ENCODE data around the gene RPS6KB1.
"Not testable (repeated sequence)": the region's sequence is repeated elsewhere in the genome, so short reads cannot be mapped to it uniquely, and the experiment has no call there.

Gene RPS6KB1

DNA sequence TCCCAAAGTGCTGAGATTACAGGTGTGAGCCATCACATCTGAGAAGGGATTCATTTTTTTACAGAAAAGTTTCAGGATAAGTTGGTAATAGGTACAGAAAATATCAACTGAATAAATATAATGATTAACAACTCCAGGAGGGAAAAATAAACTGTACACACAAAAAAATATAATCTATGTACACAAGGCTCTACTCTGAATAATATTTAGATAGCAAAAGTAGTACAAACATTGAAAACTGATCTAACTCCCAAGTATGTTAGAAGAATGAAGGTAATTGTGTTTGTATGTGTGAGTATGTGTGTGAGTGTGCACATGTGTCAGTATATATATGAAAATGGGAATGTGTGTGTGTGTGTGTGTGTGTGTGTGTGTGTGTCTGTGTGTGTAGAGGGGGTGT is 20.6 kb upstream of the RPS6KB1 start:
- DNase-seq, result no peak

DNA sequence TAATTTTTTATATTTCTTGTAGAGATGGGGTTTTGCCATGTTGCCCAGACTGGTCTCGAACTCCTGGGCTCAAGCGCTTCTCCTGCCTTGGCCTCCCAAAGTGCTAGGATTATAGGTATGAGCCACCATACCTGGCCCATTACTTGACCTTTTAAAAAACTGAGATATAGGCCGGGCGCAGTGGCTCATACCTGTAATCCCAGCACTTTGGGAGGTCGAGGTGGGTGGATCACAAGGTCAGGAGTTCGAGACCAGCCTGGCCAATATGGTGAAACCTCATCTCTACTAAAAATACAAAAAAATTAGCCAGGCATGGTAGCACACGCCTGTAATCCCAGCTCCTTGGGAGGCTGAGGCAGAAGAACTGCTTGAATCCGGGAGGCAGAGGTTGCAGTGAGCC is 19.5 kb upstream of the RPS6KB1 start:
- not testable (repeated sequence) for DNase-seq

DNA sequence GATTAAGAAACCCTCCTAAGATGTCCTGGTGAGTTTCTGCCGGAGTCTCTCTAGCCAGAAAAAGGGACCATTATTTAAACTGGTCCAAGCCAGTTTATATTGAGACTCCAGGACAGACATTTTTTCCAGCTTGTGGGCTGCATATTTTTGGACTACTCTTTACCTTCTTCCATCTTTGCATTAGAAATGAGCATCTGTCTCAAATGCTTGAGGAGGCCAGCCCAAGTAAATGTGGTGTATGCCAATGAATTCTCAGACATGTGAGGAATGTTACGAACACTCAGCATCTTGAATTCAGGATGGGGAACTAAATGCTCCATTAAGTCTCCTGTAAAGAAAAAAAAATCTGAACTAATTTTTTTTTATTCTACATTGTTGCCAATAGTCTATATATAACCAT is 18.5 kb upstream of the RPS6KB1 start:
- DNase-seq, result no peak

DNA sequence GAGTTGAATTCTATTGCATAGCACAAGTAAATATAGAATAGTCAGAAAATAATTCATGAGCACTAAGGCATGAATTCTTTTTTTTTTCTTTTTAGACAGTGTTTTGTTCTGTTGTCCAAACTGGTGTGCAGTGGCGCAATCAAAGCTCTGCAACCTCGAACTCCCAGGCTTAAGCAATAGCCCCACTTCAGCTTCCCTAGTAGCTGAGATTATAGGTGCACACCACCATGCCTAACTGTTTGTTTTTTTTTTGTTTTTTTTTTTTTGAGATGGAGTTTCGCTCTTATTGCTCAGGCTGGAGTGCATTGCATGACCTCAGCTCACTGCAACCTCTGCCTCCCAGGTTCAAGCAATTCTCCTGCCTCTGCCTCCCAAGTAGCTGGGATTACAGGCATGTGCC is 16.8 kb upstream of the RPS6KB1 start:
- DNase-seq, result no peak

DNA sequence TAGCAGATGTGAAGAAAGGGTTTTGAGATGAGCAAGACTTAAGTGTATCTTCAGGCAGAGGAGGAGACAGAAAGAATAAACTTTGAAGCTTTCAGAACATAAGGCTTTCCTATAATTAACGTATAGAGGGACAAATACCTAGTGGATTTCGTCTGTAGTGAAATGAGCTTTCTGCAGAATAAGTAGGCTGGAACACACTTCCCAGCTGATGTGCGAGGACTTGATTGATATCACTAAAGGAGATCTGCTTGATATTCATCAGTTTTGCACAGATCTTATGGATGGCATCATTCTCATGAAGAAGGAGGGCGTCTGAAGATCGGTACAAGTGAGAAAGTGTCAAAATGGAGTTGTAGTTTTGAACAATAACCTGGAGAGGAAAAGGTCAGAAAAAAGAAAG is 15.0 kb upstream of the RPS6KB1 start:
- no peak for DNase-seq

DNA sequence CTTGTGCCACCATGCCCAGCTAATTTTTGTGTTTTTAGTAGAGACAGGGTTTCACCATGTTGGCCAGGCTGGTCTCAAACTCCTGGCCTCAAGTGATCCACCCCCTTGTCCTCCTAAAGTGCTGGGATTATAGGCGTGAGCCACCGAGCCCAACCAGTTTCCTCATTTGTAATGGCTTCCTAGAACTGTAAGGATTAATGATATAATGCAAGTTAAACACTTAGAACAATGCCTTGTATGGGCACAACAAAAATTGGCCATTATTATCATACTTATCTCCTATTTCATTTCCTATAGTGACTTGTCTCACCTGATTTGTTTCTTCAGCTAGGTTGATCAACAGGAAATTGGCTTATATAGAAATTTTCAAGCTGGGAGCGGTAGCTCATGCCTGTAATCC is 14.3 kb upstream of the RPS6KB1 start:
- DNase-seq, result no peak

DNA sequence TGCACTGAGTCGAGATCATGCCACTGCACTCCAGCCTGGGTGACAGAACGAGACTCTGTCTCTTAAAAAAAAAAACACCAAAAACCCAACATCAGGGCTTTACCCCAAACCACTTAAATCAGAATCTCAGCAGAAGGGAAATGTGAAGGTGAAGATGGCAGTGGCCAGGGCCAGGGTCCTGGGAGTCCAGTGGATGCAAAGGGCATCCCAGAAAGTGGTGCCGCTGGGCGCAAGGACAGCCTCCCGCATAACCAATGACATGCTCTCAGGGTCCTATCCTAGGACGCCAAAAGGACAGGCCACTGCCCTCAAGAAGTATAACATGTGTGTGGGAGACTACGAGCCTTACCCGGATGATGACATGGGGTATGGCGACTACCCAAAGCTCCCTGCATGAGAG is 8.1 kb upstream of the RPS6KB1 start:
- DNase-seq, result no peak

DNA sequence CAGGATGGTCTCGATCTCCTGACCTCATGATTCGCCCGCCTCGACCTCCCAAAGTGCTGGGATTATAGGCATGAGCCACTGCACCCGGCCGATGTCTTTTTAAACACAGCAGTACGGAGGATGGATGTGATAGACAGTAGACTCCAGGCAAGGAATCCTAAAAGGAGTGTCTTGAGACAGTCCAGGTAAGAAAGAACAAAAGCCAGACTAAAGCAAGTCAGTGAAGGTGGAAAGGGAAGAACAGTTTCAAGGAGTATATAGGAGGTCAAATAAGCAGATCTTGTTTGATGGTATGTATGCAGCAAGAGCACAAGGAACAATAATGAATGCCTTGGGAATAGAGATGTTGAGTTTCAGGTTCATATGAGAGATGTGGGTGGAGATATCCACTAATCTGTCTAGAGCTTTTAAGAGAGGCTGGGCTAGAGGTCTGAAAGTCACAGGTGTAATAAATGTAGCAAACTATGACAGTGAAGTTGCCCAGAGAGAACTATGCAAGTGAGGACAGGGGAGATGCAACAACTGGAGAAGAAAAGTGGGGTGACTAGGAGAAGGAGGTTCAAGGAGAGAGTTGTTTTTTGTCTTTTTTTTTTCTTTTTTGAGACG is 4.7 kb upstream of the RPS6KB1 start:
- no peak for DNase-seq

DNA sequence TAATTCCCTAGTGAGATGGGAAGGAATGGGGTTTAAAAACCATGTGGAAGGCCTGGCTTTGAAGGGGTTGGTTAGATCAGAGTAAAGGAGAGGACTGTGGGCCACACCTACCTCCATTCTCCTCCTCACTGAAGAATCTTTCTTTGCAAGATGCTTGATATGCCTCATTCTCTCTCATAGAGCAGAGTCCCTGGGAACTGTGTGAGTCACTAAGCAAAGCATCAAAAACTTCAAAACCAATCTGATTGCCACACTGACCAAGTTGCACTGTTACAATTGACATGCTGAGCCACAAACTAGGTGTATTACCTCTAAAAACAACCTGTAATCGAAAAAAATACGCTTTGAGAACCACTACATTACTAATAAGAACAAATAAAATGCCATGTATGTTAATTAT is 2.2 kb upstream of the RPS6KB1 start:
- peak; percentile 38 for DNase-seq

DNA sequence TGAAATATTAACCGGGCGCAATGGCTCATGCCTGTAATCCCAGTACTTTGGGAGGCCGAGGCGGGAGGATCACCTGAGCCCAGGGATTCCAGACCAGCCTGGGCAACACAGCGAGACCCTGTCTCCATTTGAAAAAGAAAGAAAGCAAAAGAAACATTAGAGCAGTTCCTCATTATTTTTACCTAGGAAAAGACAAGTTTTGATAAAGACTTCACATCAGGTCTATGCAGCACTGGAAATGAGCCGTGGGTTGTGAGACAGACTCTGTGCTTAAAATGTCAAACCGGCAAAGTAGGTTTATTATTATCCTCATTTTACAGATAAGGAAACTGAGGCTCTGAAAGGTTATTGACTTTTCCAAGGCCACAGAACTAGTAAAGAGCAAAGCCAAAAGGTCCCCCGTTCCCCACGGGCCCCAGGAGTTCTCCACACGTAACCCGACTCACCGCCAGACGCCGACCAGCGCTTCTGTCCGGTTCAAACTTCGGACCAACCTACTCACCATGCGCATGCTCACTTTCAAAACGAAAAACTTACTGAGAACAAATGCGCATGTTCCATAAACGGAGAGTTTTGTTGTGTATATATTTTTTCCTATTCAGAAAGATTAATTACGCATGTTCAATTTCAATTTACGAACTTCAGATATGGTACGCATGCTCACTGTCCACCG is 534 bp upstream of the RPS6KB1 start:
- no peak for DNase-seq

DNA sequence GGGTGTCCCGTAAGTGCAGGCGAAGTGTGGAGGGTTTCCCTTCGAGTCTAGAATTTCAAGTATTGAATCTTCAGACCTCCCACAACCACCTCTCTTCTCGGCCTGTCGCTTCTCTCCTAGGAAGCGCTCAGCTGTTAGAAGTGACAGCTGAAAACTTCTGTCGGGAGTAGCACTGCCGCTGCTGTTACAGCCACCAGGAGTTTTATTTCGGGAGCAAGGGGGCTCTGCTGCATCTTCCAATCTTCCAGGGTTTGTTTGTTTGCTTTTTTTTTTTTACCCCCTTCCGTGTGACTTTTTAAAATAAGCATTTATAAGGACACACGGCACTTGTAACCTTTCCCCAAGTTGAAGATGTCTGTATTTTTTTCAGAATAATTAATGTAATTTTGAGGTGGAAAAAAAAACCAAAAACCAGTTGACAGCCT is 767 bp downstream of the RPS6KB1 start:
- peak; percentile 41 for DNase-seq

DNA sequence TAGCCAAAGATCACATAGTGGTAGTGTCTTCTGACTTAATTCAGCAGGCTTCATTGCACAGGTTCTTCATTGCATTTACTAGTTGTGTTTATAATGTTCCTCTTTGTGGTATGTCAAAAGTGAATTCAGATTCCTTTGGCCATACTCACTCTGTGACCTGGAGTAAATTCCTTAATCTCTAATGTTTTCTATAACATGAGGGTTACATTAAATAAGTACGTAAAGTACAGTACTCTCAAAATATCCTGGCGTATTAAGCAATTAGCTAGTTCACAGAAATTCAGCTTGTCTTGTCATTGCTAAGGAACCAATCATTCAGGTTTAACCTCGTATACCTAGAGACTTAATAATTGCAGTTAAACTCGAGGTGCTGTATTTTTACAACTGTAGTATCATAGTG is 4.2 kb downstream of the RPS6KB1 start:
- peak; percentile 51 for DNase-seq

DNA sequence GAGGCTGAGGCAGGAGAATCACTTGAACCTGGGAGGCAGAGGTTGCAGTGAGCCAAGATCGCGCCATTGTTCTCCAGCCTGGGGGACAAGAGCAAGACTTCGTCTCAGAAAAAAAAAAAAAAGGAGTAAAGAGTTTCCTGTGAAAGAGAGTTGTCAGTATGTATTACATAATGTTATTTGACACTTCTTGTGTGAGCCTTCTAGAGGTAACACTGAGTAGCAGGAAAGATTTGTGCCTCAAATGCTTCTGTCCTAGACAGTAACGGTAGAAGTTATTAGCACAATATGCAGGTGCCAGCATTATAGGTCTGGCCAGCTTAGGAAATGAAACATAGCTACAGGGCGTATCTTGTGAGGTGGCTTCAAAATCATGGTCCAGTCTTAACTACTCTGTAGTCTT is 6.2 kb downstream of the RPS6KB1 start:
- DNase-seq, result no peak

DNA sequence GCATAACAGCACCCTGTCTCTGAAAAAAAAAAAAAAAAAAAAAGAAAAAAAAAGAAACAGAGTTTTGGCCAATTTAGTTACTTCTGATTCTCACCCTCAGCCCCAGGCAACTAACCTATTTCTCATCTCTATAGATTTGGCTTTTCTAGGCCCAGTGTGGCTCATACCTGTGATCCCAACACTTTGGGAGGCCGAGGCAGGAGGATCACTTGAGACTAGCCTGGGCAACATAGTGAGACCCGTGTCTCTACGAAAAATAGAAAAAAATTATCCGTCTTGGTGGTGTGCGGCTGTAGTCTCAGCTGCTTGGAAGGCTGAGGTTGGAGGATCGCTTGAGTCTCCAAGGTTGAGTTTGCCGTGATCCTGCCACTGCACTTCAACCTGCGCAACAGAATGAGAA is 8.7 kb downstream of the RPS6KB1 start:
- no peak for DNase-seq

DNA sequence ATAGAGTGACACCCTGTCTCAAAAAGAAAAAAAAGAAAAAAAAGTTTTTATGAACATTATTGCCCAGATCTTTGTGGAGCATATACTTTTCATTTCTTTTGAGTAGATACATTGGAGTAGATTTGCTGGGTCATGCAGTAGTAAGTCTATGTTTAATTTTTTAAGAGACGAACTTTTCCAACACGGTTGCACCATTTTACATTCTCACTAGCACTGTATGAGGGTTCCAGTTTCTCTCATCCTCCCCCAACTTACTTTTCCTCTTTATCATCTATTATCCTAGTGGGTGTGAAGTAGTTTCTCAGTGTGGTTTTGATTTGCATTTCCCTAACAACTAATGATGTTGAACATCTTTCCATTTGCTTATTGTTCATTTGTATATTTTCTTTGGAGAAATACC is 10.5 kb downstream of the RPS6KB1 start:
- DNase-seq, result no peak

DNA sequence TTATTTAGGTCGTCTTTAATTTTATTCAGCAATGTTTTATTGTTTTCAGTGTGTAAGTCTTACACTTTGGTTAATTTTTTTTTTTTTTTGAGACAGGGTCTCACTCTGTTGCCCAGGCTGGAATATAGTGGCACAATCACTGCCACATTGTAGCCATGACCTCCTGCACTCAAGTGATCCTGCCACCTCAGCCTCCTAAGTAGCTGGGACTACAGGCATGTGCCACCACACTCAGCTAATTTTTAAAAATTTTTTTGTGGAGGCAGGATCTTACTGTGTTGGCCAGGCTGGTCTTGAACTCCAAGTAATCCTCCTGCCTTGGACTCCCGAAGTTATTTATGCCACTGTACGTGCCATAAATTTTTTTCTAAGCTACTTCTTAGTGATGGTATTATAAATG is 14.5 kb downstream of the RPS6KB1 start:
- DNase-seq, result no peak

DNA sequence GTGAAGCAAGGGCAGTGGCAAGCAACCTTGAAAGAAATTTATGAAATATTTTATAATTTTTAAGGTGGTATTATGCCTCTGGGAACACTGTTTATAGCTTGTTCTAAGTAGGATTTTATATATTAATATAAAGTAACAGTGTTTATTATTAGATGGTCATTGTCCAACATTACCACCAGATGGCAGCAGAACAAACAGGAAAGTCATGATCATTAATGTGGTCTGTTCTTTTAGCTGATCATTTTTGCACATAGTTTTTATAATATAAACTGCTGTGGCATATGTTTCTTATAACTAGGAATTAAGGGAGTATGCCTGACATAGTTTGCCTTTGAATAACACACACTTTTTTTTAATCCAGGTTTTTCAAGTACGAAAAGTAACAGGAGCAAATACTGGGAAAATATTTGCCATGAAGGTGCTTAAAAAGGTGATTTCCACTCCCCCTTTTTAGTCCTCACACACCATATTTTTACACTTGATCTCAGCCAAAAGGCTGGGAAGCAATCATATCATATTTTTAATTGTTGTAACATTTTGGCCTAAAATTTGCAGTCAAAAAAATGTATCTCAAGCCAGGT is 21.4 kb downstream of the RPS6KB1 start:
- peak; percentile 44 for DNase-seq

DNA sequence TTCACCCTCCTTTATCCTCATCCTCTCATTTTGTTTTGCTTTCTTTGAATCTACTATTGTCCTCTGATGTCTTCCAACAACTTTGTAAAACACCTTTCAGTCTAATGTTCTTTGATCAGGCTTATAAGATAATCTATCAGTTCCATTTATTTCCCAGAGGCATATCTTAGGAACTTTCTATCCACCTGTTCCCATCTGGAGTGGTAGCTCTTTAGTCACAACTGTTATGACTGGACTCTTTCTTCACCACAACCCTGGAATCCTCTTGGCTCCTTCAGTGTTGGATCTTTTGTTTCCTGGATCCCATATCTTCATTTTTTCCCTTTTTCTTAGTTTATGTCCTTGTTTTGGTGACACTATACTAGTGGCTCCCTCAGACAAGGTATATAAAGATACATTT is 23.5 kb downstream of the RPS6KB1 start:
- DNase-seq, result no peak

DNA sequence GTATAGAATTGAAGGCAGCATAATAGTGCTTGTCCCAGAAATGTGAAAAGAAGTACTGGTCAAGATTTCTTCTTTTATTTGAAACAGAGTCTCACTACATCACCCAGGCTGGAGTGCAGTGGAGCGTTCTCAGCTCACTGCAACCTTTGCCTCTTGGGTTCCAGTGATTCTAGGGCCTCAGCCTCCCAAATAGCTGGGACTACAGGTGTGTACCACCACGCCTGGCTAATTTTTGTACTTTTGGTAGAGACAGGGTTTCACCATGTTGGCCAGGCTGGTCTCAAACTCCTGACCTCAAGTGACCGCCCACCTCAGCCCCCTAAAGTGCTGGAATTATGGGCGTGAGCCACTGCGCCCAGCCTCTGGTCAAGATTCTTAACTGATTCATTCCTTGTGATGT is 27.7 kb downstream of the RPS6KB1 start:
- not testable (repeated sequence) for DNase-seq

DNA sequence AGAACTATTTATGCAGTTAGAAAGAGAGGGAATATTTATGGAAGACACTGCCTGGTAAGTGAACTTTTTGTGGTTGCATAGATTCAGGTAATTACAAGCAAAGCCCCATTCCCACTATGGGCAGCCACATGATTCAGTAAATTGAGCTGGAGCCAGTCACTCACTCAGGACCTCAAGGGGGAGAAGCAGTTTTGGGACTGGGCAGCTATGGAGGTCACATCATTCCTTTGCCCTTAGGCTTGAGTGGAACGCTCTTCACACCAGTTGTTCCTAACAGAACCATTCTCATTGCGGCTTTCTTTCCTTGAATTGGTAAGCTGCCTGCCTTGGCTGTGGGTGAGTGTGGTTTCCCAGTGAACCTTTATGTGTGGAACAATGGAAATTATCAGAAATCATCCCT is 37.2 kb downstream of the RPS6KB1 start:
- DNase-seq, result not testable (repeated sequence)

DNA sequence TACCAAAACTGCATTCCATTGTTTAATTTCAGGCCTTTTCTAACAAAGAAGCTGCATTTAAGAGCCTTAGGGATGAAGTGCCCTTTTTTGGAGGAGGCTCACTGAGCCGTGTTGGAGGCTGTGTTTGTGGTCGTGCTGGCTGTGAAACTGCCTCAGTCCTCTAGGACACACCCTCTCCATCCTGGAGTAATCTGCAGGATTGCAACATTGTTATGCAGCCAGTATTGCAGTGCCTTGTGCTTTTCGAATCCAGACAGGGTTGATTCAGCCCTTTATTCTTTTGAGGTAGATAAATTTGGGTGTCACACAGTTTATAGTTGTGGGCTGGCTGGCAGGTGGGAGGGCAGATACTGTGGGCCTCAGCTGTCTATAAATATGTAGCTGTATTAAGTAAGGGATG is 37.8 kb downstream of the RPS6KB1 start:
- peak; percentile 31 for DNase-seq

DNA sequence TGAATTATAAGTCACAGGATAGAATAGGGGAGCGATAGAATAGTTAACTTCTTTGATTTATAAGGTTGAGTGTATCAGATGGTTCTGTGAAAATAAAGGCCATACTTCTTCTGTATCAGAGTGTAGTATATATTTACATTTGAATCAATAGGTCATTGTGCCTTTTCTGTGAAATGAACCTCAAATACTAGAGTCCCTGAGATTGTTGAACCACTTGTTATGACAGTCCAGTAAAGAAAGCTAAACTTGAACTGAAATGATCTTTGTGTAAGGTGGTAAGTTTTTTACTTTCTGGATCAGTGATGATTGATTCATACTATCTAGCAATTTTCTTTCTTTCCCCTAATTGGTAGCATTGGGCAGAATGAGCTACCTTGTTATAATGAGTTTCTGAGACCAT is 40.4 kb downstream of the RPS6KB1 start:
- not testable (repeated sequence) for DNase-seq

DNA sequence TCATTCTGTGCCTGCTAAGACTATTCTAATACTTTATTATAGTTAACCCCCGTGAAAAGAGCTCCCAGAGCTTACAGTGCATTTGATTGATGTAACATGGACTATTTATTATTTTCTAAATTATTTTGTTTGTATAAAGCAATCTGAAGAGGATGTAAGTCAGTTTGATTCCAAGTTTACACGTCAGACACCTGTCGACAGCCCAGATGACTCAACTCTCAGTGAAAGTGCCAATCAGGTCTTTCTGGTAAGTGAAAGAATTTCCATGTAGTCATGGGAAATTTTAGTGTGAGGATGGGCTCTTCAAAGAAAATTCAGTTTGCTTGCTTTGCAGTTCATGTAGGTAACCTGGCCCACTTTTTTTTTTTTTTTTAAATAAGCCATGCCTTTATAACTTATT is 47.8 kb downstream of the RPS6KB1 start:
- not testable (repeated sequence) for DNase-seq

DNA sequence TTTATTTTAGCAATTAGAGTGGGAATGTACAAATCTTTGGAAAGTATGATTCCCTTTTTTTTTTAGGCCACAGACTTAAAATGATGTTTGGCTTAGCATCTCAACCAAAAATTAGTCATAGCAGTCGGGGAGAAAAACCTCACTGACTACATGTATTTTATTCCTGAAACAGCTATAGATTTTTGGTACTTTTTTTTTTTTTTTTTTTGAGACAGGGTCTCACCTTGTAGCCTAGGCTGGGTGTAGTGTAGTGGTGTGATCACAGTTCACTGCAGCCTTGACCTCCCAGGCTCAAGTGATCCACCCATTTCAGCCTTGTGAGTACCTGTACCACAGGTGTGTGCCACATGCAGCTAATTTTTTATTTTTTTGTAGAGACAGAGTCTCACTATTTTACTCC is 48.2 kb downstream of the RPS6KB1 start:
- DNase-seq, result no peak

DNA sequence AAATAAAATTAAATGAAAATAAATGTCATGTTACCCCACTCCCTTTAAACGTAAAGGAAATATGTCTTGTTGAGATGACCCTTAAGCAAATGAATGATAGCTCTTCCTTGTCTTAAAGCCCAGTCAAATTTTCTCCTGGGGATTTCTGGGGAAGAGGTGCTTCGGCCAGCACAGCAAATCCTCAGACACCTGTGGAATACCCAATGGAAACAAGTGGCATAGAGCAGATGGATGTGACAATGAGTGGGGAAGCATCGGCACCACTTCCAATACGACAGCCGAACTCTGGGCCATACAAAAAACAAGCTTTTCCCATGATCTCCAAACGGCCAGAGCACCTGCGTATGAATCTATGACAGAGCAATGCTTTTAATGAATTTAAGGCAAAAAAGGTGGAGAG is 53.5 kb downstream of the RPS6KB1 start:
- DNase-seq, result not testable (repeated sequence)

Data from EL (cell line).